ENCODE measurements around the gene HOTAIR. TPM values are rescaled to one million over a fixed set of nuclear protein-coding genes. Genes with fewer than 3 reads are reported as not detected.

HOTAIR gene
- total RNA-seq: 0.12 TPM in 1 of 2 replicates, not detected in the other

DNA sequence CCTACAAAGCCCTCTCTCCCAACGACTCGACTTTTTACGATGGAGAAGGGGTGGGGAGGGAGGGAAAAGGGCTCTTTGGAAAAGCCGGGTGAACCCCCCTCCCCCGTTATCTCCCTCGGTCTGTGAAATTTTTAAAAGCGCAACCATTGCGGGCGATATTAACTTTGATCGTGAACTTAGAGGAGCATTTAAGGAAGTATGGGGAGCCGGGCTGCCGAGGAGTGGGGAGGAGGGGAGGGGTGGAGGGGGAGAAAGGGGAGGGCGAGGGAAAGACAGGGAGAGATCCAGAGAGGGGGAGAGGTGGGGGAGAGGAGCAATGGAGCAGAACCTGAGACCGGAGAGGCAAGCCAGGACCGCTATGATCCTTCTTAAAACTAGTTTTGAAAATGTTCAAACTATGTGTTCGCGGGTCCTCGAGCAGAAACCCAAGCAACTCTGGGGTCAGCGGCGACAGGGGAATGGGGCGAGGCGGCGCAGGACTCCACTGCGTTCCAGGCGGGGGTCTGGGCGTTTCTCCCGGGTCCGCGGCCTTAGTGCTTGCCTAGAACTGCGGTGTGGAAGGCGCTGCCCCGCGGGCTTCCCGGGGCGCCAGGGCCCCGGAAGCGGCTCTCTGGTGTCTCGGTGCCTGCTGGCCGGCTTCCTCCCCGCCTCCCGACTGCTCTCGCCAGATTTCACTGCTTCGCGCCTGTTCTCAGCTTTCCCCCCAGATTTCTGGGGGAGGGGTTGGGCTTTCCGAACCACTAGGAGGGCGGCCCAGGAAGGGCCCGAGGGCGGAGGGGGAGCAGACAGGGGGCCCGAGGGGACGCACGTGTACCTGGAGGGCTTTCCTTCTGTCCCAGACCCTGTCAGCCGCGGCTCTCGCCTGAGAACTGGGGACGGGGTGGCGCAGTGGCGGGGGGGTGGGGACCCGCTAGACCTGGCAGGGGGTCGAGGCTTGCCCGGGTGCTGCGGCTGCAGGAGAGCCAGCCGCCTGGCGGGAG, at the start of gene HOTAIR:
HOTAIR (minus strand) TSS at position 871 of the 980 bp plus-strand sequence.

DNA sequence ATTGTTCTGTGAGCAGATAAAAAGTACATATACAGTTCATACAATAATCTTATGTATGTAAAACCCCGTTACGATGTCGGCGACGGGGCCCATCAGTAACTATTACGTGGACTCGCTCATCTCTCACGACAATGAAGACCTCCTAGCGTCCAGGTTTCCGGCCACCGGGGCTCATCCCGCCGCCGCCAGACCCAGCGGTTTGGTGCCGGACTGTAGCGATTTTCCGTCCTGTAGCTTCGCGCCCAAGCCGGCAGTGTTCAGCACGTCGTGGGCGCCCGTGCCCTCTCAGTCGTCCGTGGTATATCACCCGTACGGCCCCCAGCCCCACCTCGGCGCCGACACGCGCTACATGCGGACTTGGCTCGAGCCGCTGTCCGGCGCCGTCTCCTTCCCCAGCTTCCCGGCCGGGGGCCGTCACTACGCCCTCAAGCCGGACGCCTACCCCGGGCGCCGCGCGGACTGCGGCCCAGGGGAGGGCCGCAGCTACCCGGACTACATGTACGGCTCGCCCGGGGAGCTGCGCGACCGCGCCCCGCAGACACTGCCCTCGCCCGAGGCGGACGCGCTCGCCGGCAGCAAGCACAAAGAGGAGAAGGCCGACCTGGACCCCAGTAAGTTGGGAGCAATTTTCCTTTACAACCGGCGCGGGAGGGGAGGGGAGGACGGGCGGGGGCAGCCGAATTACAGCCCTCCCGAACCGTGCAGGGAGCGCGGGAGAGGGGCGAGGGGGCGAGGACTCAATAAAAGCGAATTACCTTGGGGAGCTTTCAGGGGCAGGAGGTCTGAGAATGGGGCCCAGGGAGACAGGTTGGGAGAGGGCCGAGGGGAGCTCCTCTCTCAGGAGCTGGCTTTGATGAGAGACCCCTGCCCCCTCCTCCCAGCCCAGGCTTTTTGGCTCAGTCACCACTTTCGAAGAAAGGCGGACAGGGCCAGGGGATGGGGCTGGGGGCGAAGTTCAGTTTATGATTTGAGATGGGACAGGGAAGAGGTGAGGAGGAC, 25.7 kb upstream of the HOTAIR start, which contains the start of gene HOXC9:
HOXC9 (plus strand) TSS at position 46 of the 999 bp plus-strand sequence; CDS start at position 74, 28 bp downstream.

DNA sequence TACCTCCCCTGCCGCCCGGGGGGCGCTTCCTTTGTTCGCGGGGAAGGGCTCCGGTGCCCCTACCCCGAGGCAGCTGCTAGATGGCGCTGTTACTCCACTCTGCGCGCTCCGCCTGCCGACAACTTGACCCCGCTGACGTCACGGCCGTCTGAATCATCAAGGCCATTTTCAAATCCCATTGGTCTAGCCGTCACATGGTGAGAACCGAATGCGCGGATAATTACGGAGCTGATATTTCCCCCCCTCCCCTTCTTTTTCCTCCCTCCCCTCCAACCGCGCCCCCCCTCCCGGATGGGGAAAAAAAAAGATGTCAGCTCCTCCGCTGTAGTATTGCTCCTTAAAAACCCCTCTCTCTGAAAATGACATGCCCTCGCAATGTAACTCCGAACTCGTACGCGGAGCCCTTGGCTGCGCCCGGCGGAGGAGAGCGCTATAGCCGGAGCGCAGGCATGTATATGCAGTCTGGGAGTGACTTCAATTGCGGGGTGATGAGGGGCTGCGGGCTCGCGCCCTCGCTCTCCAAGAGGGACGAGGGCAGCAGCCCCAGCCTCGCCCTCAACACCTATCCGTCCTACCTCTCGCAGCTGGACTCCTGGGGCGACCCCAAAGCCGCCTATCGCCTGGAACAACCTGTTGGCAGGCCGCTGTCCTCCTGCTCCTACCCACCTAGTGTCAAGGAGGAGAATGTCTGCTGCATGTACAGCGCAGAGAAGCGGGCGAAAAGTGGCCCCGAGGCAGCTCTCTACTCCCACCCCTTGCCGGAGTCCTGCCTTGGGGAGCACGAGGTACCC, 10.3 kb upstream of the HOTAIR start, which contains the start of gene HOXC10:
HOXC10 (plus strand) TSS at position 246 of the 791 bp plus-strand sequence; CDS start at position 360, 114 bp downstream.

GRCh38 chr12:53972722-53973235, 2.0 kb downstream of the HOTAIR start, which contains the start of gene HOXC11:
HOXC11 (plus strand) TSS chr12:53973126; CDS start chr12:53973242, 116 bp downstream.

GRCh38 chr12:53954694-53955035, 20.1 kb downstream of the HOTAIR start, which contains the start of gene HOXC12:
HOXC12 (plus strand) TSS chr12:53954903; CDS start chr12:53954930, 27 bp downstream.

GRCh38 chr12:53938326-53939140, 36.2 kb downstream of the HOTAIR start, which contains the start of gene HOXC13:
HOXC13 (plus strand) TSS chr12:53938831; CDS start chr12:53938907, 76 bp downstream.

Other genes with a start within 250 kb of the HOTAIR start
- gene CALCOCO1, start 247.5 kb downstream of the HOTAIR start, total RNA-seq: 119 and 132 TPM in 2 replicates
- not detected in 2 replicates for gene CISTR, start 223.0 kb downstream of the HOTAIR start, total RNA-seq
- not detected in 2 replicates for gene HOXC13, start 36.1 kb downstream of the HOTAIR start, total RNA-seq
- not detected in 2 replicates for gene HOXC12, start 20.1 kb downstream of the HOTAIR start, total RNA-seq
- gene HOXC11, start 1.8 kb downstream of the HOTAIR start, total RNA-seq: not detected in 2 replicates
- not detected in 2 replicates for gene HOXC10, start 10.2 kb upstream of the HOTAIR start, total RNA-seq
- gene HOXC9, start 25.2 kb upstream of the HOTAIR start, total RNA-seq: 1.3 and 3.6 TPM in 2 replicates
- gene HOXC8, start 34.0 kb upstream of the HOTAIR start, total RNA-seq: 0.60 and 3.7 TPM in 2 replicates
- 2.9 and 3.5 TPM in 2 replicates for gene HOXC6, start 53.5 kb upstream of the HOTAIR start, total RNA-seq
- 5.1 TPM in 1 of 2 replicates, not detected in the other for gene HOXC5, start 58.1 kb upstream of the HOTAIR start, total RNA-seq
- 0.82 and 3.5 TPM in 2 replicates for gene HOXC4, start 78.9 kb upstream of the HOTAIR start, total RNA-seq
- gene SMUG1, start 214.0 kb upstream of the HOTAIR start, total RNA-seq: 24.3 and 34.7 TPM in 2 replicates

All from pericardium fibroblast (primary cell).